Activated T-helper 1 cell treated with Interleukin-2 at 50 U/mL for 16 hours (primary cell): Measurements from ENCODE around the gene EPX.

Experiments used
- DNase-seq: peaks from one replicate; pipeline ENCODE4 v3.0.0-alpha.2; 2020; ENCODE audit warnings: low read depth

EPX gene

DNA sequence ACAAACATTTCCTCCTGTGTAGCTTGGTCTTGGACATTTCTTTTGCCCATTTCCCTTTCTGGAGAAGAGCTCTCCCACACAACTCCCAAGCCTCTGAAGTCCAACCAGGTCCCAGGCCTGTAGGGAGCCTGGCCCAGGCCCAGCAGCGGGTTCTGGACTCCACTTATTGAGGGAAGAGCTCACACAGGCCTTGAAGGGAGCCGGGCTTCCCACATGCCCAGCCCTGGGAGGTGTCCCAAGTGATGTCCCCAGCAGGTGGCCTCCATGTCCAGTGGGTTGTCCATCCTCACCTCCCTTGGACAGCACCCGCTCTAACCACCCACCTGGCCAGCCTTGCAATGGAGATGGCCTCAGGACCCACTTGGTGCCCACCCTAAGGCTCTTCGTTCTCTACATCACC is 5.9 kb upstream of the EPX start:
- DNase-seq = no peak

DNA sequence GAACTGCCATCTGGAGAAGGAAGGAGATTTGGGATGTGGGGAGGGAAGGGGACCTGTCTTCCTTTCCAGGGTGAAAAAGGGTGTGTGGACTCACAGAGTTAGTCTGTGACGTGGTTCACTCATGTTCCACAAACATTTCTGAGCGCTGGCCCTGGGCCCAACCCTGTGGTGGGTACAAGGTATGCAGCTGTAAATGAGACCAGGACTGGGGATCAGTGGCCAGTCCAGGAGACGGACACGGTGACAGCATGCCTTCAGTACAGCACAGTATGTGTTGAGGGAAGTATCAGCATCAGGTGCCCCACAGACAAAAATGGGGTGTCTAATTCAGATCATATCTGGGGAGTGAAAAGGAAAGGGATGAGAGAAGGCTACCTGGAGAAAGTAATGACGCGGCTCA is 5.5 kb upstream of the EPX start:
- DNase-seq = no peak

DNA sequence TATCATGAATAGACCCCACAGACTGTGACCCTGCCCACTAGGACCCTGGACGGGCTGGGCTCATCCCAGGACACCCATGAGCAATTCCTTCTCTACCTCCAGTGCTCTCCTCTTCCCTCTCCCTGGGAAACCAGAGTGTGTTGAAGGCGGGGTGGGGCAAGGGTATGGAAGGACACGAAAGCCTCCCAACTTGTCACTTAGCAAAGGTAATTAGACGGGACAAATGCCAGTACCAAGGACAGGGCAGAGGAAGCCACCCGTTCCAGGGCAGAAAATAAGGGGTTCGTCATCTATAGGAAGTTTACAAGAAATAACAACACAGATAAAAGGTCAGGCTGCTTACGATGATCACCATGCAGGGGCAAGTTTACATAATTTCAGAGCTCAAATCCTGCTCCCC is 4.9 kb upstream of the EPX start:
- no peak for DNase-seq

DNA sequence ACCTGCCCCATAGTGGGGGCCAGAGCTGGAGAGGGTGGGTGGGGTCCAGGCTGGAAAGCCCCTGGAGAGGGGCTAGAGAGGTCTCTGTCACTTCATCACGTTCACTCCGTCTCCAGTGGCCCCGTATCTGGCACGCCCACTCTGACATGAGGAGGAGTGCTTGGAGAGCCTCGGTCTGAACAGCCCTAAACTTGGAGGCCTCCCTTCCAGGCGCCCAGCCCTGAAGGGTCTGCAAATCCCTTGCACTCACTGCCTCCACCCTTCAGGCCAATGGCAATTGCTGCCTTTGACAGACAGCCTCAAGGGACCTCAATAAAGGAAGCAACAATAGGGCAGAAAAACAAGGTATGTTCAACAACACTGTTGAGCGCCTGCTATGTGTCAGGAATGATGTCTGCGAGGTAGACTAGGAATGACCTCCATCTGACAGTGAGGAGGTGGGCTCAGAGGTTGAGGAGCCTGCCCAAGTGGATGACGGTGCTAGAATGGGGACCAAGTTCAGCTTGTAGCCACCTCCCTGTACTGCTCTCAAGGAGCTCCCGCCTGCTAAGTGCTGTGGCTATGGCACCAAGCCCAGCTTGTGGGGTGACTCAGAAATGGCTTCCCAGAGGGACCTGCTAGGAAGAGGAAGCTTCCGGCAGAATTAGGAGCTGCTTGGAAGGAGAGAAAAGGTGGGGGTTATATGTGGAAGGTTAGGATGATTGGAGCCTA is 2.9 kb upstream of the EPX start:
- no peak for DNase-seq

DNA sequence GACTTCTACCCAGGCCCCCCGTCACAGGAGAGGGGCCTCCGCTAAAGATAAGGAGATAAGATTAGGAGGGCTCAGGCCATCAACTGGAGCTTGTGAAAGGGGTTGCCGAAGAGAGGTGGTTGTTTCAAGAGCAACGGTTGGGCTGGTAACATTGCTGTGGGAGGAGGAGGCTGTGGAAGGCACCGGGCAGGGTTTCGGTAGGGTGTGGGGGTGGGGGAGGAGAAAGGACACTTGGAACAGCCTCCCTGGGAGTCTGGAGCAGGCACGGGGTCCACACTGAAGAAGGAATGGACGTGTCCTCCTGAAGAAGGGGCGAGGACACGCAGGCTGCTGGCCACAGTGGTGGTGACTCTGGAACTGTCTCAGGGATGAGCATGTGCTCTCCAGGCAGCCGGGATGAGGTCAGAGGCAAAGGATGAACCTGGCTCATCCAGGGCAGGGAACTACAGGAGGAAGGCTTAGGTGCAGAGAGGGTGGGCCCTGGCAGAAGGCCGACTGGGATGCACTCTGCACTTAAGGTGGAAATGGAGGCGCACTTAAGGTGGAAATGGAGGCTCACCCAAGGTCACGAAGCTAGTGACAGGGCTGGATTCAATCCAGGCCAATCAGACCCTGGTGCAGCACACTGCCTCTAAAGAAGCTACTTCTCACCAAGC is 1.2 kb upstream of the EPX start:
- DNase-seq = no peak

DNA sequence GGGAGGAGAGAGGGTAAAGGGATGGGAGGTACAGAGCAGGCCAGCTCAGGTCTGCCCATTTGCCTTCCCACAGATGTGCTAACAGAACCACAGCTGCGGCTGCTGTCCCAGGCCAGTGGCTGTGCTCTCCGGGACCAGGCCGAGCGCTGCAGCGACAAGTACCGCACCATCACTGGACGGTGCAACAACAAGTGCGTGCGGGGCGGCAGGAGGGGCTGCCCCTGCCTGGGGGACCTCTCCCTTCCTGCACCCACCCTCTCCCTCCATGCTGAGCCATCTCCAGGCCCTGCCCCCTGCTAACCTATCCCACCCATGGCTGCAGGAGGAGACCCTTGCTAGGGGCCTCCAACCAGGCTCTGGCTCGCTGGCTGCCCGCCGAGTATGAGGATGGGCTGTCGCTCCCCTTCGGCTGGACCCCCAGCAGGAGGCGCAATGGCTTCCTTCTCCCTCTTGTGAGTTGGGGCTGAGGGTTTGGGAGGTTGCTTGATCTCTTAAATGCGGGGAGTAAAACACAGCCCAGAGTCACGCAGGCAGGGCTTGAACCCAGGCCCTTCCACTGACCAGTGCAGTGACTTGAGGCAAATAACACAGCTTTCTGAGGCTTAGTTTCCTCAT is 1.2 kb downstream of the EPX start:
- no peak for DNase-seq

DNA sequence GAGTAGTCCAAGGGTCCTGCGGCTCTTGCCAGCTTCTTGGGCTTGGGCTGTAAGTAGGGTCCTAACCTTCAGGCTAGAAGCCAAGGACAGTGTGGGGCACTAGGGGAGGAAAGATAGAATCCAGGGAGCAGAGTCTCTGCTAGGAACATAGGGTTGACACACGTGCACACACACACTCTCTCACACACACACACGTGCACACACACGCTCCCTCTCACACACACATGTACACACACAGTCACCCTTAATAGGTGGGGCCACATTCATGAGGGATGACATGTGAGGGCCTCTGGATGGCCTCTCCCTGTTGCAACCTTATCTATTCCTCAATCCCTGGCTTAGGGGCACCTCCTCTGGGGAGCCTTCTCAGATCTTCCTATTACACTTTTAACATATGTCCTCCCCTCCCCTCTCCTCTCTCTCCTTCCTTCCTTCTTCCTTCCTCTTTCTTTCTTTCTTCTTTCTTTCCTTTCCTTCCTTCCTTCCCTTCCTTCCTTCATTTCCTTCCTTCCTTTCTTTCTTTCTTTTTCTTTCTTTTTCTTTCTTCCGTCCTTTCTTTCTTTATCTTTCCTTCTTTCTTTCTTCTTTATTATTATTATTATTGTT is 3.1 kb downstream of the EPX start:
- DNase-seq = no peak

DNA sequence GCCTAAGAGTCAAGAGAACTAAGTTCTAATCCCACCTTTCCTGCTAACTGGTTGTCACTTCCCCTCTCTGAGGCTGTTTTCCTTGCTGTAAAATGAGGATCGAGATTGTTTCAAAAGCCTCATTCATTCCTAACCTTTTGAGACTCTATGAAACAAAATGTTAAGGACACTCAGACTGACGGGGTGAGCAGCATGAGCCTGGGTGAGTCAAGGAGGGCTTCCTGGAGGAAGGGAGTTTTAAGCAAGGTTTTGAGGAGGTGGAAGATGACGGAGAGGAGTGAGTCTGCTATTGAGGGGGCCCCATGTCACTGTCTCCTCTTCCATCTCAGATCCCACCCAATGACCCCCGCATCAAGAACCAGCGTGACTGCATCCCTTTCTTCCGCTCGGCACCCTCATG is 4.1 kb downstream of the EPX start:
- DNase-seq = no peak

DNA sequence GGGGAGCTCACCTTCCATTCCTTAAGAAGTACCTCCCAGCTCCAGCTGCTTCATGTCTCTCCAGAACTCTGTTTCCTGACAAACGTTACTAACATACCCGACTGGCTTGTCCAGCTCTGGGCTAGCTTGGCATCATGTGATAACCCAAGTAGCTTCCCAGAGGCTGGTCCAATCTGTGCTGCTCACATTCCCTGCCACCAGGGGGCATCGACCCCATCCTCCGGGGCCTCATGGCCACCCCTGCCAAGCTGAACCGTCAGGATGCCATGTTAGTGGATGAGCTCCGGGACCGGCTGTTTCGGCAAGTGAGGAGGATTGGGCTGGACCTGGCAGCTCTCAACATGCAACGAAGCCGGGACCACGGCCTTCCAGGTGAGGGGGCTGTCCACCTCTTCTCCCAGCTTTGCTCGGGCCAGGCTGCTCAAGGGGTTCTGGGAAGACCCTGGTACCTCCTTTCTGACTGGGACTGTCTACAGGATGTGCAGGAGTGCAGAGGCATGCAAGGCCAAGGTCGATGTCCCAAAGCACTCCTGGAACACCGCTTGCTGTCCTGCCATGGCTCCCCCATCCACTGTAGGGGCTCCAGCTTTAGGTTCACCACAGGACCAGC is 7.6 kb downstream of the EPX start:
- DNase-seq = peak; percentile 24

DNA sequence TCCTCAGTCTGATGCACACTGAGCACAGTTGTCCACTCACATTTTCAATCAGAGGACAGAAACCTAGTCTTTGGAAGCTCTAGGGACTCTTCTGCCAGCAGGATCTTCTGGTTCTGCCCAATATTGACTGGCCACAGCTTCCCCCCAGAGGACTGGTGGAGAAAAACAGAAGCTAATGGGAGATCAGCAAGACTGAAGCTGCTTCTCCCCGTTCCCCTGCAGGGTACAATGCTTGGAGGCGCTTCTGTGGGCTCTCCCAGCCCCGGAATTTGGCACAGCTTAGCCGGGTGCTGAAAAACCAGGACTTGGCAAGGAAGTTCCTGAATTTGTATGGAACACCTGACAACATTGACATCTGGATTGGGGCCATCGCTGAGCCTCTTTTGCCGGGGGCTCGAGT is 10.3 kb downstream of the EPX start:
- DNase-seq = no peak

DNA sequence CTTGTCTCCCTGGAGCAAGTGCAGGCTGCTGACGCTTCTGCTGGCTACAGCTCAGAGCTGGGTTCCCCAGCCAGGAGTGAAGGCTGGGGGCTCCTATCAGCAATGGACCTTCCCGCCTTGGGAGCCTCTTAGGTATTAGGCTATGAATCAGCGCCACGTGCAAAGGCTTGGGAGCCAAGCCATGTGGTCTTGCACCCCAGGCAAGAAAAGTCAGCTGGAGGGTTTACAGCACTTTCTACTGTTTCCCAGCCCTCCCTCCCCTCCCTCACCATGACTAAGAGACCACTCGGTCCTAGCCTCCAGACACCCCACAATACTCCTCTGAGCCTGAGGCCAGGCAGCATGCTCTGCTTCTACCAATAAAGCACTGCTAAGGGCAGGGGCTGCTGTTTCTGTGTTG is 12.3 kb downstream of the EPX start:
- DNase-seq = no peak

DNA sequence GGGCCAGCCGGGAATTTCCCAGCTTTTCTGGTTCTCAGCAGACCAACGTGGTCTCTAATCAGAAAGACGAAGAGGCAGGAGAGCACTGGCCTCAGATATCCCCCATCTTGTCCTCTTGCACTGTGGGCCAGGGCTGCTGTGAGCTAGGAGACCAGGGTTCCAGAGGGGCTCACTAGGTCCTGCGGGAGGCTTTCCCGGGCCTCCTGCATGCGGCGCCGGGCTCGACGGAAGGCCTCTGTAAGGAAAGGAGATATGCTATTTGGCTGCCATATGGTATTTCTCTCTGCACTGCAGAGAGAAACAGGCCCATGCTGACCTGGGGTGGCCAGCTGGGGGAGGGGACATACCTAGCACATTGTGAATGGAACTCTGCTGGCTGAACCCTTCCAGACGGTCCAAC is 13.4 kb downstream of the EPX start:
- DNase-seq = no peak

DNA sequence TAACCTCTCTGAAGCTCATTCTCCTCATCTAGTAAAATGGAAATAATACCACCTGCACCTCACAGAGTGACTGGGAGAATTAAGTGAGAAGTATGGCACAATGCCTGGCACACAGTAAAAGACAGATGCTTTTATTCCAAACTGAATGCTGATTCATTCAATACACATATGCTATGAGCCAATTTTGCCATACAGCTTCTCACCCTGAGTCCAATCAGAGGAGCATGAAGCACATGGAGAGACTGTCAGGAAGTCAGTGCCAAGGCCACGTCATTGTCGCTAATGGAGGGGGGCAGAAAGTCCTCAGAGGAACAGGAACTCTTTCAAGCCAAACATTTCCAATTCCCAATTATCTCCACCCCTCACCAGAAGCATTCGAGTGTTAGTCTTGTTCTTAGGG is 14.9 kb downstream of the EPX start:
- DNase-seq = no peak

DNA sequence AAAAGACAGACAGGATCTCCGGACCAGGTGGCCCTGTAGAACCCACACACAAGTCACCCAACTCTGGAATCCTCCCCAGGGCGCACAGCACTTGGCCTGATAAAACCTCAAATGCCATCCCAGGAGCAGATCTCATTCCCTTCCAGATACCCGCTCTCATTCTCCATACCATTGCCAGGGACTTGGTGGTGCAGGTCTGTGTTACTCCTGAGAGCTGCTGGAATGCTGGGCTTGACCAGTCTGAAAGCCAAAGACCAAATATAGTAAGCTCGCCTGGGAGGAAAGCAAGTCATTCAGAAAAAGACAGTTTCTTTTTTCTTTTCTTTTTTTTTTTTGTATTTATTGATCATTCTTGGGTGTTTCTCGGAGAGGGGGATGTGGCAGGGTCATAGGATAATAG is 15.8 kb downstream of the EPX start:
- no peak for DNase-seq

DNA sequence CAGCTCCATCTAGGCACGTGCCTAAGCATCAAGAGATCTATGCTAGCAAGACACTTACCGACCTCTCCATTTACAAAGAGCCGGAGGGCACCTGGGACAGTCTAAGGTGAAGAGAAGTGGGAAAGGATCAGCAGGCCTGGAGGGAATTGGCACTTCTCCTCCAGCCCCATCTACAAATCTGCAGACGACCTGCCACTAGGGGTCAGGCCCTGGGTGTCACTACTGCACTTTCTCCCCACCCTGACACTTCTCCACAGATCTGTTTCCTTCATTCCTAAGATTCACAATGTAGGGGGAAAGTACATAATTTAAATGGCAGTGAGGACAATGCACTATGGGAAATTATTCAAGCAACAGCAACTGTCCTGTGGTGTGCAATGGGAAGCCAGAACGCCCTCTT is 18.4 kb downstream of the EPX start:
- DNase-seq = no peak

DNA sequence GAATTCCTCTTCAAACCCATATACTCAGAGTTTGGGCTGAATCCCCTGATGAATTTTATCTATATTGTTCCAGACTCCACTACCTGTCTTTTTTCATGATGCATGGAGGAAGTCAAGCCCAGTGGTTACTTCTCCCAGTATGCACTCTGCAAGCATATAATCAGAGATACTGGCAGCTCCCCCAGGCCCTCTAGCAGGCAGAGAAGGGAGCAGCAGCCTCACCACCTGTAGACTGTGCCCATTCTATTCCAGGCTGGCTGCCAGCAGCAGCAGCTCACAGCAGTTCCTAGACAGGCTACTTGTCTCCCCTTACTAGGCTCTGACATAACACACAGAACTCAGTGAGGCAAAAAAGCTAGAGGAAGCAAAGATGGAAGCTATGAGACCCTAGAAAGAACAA is 23.2 kb downstream of the EPX start:
- DNase-seq = no peak

DNA sequence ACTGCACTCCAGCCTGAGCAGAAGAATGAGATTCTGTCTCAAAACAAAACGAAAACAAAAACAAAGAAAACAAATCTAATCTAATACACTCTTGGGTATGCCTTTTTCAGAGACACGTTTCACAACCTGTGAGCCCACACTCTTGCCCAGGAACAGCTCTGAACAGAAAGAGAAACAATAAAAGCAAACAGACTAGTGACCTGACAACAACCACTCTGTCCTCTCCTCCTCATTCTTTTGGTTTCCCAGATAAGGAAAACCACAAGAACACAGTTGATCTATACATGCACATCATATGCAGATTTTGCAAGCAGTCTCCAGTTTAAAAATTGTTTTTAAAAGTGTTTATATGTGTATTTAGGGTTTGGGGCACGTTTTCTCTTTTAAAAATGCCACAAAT is 25.2 kb downstream of the EPX start:
- DNase-seq = no peak

DNA sequence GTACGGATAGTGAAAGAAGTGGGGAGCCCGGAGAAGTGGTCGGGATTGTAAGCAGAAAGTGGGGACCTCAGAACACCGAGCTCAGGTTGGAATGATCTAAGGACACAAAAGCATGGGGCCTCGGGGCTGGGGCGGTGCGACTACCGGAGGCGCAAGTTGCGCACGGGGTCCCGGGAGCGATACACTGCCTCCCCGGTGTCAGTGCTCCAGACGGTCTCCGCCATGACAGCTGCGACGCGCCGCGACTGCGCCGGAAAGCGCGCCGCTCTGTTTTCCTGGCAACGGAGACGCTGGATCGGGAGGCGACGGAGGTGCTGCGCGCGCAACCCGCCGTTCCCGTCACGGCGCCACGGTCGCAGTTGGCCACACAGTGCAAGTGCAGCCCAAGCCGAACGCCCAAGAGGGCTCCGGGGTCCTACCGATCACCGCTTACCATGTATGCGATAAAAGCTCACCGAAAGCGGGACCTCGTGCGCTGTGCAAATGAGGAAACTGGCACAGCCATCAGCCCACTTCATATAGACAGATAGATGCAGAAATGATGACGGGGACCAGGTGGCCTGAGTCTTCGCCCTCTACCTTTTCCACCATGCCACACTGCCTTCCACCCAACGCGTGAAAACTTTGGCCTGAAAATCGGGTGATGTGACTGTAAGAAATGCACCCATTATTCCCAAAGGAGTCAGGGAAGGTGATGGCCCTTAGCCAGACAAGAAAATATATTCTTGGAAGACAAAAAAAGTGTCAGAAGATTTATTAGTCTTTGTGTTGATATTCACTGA is 26.7 kb downstream of the EPX start, which contains the start of gene MKS1:
TSS of gene MKS1 (minus strand) at position 249 of the 782 bp plus-strand sequence. CDS start at position 224, 25 bp downstream.
- peak; percentile 94 for DNase-seq

DNA sequence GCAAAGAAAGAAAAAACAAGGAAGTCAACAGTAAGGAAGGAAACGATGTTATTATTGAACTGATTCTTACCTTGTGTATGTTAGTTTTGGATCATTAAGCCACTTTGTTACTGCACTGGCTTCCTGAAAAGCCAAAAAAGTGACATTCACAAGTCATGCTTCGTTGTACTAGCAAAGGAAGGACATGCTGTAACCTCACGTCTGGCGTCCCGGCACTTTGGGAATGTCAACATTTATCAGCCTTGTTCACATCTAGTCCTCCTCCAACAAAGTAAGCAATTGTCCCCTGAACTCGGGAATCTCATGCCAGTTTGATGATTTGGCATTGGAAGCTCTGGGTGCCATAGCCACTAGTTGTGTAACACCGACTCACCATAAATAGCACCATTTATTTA is 27.3 kb downstream of the EPX start:
- DNase-seq = no peak

DNA sequence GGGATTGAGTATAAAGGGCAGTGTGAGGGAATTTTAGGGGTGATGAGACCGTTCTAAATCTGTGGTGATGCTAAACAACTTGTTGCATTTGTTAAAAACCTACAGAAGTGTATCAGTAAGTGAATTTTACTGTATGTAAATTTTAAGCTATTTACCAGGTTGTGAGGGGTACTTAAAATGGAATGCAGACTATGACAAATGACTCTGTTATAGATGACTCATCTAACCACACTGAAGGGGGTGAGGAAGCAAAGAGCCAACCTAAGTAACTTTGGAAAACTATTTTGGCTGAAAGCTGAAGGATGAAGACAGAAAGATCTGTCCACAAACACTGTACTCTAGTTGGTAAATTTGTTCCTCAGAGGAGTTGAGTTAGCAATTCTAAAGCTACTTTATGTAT is 31.8 kb downstream of the EPX start:
- DNase-seq = no peak

DNA sequence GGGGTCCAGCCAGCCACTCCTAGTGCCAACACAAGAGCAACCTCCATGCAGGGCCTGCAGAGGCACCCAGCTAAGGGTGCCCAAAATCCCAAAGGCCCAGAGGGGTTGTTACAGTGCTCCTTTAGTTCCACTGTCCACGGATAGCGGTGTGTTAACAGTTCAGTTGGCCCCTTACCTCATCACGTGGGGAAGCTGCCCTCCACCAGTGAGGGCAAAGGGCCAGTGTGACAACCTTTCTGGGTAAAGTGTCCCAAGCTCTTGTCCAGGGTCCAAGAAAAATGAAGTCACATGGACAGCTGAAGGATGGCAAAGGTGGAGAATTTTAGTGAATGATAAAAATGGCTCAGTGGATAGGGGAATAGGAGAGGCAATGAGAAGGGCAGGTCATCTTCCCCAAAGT is 35.2 kb downstream of the EPX start:
- no peak for DNase-seq

DNA sequence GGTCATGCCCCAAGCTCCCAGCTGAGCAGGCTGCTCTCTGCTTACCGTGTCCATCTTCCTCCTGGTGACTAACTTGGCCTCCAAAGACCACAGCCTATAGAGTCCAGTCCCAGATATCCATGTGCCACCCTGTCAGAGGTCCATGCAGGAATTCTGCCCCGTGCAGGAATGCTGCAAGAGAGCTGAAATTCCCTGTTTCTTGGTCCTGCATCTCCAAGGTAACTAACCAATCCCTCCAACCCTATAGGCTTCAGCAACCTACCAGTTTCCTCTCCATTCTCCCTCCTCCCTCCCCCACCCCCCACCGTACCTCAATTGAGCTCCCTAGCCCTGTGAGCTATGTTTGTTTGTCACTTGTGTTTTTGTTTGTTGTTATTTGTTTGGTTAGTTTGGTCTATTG is 36.2 kb downstream of the EPX start:
- no peak for DNase-seq
